NCI-H748 (cell line): ENCODE results near the gene USP35.
A peak's percentile ranks its signal among the peaks of the same experiment; 100 is the strongest.
"Not testable (repeated sequence)": the region's sequence is repeated elsewhere in the genome, so short reads cannot be mapped to it uniquely, and the experiment has no call there.

ENCODE experiments used
- DNase-seq: peaks from one replicate; lab custom pipeline; 2025; ENCODE audit not compliant: unreplicated experiment; lab: John Stamatoyannopoulos, UW

Gene USP35

GRCh38 chr11:78216021-78216420 lies 27.3 kb downstream of the USP35 start:
- DNase-seq: no peak

DNA sequence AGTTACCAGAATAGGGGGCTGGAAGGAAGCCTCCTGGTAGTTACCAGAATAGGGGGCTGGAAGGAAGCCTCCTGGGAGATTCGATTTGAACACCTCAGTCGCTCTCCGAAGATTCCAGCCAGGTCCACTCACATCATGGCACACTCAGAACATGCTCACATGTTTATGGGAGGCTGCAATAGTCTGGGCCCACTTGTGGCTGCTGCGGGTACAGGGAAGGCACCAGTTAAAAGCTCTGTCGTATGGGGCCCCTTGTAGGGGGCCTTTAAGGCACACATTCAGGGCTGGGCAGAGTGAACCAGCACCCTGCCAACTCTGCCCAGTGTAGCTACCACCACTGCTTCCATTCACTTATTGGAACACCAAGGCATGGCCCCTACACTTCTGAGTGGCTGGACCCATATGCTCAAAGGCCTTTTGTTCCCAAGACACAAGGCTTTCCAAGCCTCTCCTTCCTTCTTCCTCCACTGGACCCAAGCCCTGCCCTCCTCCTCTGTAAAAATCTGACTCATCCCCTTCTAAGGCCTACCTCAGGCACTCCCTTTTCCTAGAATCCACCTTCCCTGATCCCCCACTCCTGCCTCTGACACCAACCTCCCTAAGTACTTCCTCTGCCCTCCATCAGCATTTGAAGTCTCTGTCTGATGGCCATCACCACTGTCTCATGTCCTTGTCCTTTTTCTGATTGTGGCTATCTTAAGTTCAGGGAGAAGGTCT lies 28.0 kb downstream of the USP35 start:
- no peak for DNase-seq

- no peak for DNase-seq
Measured at GRCh38 chr11:78217650-78218541, 29.2 kb downstream of the USP35 start.

DNA sequence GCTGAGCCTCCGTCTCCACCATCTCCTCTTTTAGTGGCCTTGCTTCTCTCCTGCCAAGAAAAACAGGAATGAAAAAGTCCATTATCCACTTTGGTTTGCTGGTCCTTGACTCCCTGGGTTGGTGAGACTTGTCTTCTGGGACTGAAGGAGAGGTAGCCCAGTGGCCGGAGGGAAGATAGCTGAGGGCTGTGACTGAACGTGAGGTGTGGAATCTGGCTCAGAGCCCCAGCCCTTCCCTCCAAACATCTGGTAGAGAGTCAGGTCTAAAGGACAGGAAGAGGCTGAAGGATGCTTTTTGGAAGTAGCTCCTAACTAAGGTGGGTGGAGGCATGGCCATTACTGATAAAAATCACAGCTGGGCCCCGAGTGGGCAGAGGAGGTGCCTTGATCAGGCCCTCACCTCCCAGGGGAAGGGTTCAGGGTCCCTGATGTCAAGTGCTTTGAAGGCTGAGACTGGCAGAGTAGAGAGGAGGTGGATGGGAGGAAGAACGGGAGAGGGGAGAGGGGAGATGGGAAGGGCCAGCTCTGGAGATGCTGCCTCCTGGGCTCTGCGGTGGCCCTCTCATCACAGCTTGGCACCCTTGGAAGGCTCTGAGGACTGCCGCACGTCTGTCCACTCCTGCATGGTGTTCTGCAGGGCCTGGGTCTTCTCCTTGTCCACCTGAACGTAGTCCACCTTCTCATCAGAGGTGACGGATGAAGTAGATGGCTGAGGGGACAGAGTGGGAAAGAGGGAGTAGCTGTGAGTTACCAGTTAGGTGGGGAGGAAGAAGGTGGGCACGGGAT lies 30.2 kb downstream of the USP35 start:
- no peak for DNase-seq

DNA sequence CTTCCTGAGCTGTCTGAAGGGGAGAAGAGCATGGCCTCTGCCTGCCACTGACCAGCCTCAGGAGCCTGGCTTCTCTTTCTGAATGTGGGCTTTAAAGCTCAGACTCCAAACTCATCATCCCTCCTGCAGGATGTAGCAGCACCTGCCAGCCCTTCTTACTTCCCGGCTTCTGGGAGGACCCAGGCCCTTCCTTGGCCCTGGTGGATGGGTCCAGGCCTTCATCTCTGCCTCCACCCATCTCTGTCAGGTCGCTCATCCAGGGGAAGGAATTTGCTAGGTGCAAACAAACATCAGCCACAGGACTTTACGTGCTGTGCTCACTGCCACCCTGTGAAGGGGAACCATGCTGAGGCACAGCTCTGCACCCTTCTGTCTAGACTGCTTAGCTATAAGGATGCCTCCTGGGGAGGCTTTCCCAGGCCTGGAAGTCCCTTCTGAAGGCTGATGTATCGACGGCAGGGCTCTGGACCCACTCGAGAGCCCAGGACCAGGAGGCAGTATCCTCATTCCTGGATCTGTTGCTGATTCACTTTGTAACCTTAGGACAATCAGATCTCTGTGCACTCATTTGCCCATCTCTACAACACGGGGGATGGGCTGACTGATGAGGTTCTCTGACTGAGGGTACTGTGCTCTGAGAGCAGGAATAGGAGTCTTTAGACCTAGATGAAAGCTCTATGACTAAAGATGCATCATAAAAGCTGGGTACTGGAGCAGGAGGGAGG lies 30.9 kb downstream of the USP35 start:
- DNase-seq: no peak

- no peak for DNase-seq
Measured at GRCh38 chr11:78220218-78221157, 31.8 kb downstream of the USP35 start.

GRCh38 chr11:78221396-78222315 lies 32.9 kb downstream of the USP35 start:
- no peak for DNase-seq

GRCh38 chr11:78222726-78223125 lies 34.0 kb downstream of the USP35 start:
- not testable (repeated sequence) for DNase-seq

GRCh38 chr11:78223320-78223954 lies 34.7 kb downstream of the USP35 start:
- DNase-seq: no peak

- DNase-seq: no peak
Measured at GRCh38 chr11:78224506-78224905, 35.8 kb downstream of the USP35 start.

DNA sequence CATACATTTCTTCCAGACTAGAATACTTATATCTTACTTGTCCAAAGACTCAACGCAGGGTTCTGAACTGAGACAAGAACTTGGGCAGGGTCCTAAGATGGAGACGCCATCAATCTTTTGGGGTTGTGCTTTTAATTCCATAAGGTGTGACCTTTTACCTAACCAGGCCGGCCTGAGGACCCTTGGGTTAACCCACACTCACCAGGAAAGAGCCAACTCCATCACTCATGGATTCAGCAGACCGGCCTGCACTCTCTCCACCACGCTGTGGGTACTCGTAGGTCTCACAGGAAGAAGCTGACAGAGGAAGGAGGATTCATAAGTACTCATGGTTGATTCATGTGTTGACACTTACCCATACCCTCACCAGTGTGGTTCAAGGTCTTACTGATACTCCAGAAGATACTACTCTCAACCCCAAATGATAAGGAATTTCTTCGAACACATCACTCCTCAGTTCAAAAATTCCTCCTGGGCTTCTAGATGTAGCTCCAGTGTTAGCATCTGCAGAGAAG lies 36.2 kb downstream of the USP35 start:
- DNase-seq: no peak

DNA sequence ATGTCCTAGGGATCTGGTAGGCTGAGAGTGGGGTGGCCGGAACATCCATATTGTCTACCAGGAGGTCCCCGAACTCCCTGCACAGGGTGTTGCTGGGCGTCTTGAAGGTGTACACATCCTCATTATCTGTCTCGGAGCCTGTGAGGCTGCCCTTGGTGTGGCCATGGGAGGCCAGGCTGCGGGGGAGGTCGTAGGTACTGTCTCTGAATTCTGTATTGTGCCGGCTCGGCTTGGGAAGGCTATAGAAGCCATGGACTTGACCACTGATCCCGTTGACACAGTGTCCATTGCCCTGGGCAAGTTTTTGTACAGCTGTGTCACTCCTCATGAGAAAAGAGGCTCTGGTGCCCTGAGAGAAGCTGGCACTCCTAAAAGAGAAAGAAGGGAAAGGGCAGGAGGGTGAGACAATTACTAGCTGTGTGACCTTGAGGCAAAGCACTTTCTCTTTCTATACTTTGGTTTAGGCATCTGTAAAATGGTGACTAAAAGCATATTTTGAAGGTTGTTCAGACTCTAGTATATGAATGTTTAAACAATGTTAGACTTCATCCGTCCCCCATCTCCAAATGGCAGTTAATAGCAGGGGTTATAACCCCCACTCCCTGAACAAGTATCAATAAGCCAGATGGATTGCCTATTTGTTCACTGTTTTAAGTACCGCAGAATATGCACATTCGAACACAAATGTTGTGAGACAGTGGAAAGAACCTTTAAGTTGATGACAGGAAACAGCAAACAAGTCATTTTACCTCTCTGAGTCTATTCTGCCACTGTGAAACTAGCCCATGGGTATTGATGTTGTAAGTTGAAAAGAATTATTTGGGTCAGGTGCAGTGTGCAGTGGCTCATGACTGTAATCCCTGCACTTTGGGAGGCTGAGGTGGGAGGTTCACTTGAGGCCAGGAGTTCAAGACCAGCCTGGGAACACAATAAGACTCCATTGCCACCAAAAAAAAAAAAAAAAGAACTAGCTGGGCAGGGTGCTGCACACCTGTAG lies 38.3 kb downstream of the USP35 start:
- no peak for DNase-seq

GRCh38 chr11:78227921-78228320 lies 39.2 kb downstream of the USP35 start:
- no peak for DNase-seq

- DNase-seq: peak; percentile 71
Measured at GRCh38 chr11:78228467-78228866, 39.7 kb downstream of the USP35 start.

- no peak for DNase-seq
Measured at GRCh38 chr11:78229106-78229505, 40.4 kb downstream of the USP35 start.

DNA sequence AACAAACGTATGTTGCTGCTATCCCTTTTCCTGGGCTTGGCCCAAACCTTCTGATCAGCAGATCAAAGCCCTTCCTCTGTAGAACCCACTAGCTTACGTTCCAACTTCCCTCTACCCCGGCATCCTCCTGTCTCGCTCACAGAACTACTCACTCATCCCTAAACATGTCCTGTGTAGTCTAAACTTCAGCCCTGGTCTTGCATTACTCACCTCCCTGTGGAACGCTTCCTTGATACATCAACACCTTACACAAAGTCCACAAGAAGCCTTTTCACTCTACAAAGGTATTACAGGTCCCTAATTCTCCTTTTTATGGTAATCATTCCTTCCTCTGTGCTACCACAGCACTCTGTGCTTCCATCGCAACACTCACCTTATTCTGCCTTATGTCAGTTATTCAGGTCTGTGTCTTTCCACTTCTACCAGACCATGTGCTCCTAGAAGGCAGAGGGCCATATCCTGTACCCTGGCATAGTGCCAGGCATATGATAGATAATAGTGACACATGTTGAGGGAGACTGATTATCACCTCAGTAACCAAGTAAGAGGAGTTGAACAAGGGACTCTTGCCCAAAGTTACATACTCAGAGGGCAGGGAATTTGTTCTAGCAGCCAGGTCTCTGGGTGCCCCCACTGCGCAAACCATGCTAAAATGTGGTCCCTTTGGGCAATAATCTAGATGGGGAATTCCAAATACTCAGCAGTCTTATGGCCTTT lies 41.6 kb downstream of the USP35 start:
- DNase-seq: peak; percentile 23
